Stimulated activated CD4-positive, alpha-beta T cell treated with anti-CD3 and anti-CD28 coated beads, Interleukin-4, amount 100 ng/mL, for 48 hours (primary cell): ENCODE measurements around the gene TARDBP.
"Not testable (repeated sequence)": the region's sequence is repeated elsewhere in the genome, so short reads cannot be mapped to it uniquely, and the experiment has no call there.

Experiments
- DNase-seq, 2 donors: peaks; one replicate each; pipeline ENCODE4 v3.0.0-alpha.2; 2020; ENCODE audit warnings: low read depth in 2 of 2

The TARDBP gene

GRCh38 chr1:10992864-10993263 lies 19.6 kb upstream of the TARDBP start:
- DNase-seq = no peak

GRCh38 chr1:10996100-10996499 lies 16.4 kb upstream of the TARDBP start:
- no peak for DNase-seq

GRCh38 chr1:11000526-11000925 lies 11.9 kb upstream of the TARDBP start:
- no peak for DNase-seq

- no peak for DNase-seq
These were observed 692 bp downstream of the TARDBP start for GRCh38 chr1:11013160-11013531.

GRCh38 chr1:11019358-11019757 lies 6.9 kb downstream of the TARDBP start:
- DNase-seq = not testable (repeated sequence)

- no peak for DNase-seq
These were observed 7.5 kb downstream of the TARDBP start for GRCh38 chr1:11019971-11020370.

- DNase-seq = no peak
These were observed 10.7 kb downstream of the TARDBP start for GRCh38 chr1:11023201-11023600.

- no peak for DNase-seq
These were observed 11.9 kb downstream of the TARDBP start for GRCh38 chr1:11024154-11024873.

- DNase-seq = no peak
These were observed 12.4 kb downstream of the TARDBP start for GRCh38 chr1:11024874-11025203.

GRCh38 chr1:11025618-11026017 lies 13.2 kb downstream of the TARDBP start:
- no peak for DNase-seq

GRCh38 chr1:11026052-11026451 lies 13.6 kb downstream of the TARDBP start:
- no peak for DNase-seq

- no peak for DNase-seq
These were observed 14.4 kb downstream of the TARDBP start for GRCh38 chr1:11026903-11027302.

- DNase-seq = no peak
These were observed 14.9 kb downstream of the TARDBP start for GRCh38 chr1:11027316-11027715.

- no peak for DNase-seq
These were observed 15.6 kb downstream of the TARDBP start for GRCh38 chr1:11028018-11028417.

- DNase-seq = no peak
These were observed 18.4 kb downstream of the TARDBP start for GRCh38 chr1:11030865-11031264.

- no peak for DNase-seq
These were observed 19.3 kb downstream of the TARDBP start for GRCh38 chr1:11031624-11032262.

- not testable (repeated sequence) for DNase-seq
These were observed 24.7 kb downstream of the TARDBP start for GRCh38 chr1:11037019-11037739.

- DNase-seq = peak; percentile 82 to 93
These were observed 25.3 kb downstream of the TARDBP start for GRCh38 chr1:11037740-11038182.

- DNase-seq = no peak
These were observed 27.1 kb downstream of the TARDBP start for GRCh38 chr1:11039351-11040104.

- DNase-seq = not testable (repeated sequence)
These were observed 27.6 kb downstream of the TARDBP start for GRCh38 chr1:11040105-11040429.

- no peak for DNase-seq
These were observed 28.6 kb downstream of the TARDBP start for GRCh38 chr1:11041048-11041447.

- no peak for DNase-seq
These were observed 29.6 kb downstream of the TARDBP start for GRCh38 chr1:11042065-11042464.
